PC-9 (cell line): ENCODE results near the gene KRT39.
"Not testable (repeated sequence)": the region's sequence is repeated elsewhere in the genome, so short reads cannot be mapped to it uniquely, and the experiment has no call there.

Experiments used
- CTCF ChIP-seq: fragments of 200-600 bp; sonication (generic); conservative IDR thresholded peaks from 2 replicates; pipeline ENCODE4 v1.6.1; 2017; ENCODE audit warnings: mixed run types, antibody characterized with exemption, mild to moderate bottlenecking, moderate library complexity
- EZH2 ChIP-seq: fragments of 200-600 bp; sonication (generic); IDR thresholded peaks from 2 replicates; pipeline ENCODE4 v1.8.0; 2017; ENCODE audit warnings: antibody characterized with exemption, low read depth

- not testable (repeated sequence) for TF ChIP-seq CTCF, EZH2
Measured at GRCh38 chr17:40917116-40917515, 49.6 kb downstream of the KRT39 start.
